ENCODE measurements around the gene FBLN1.

GRCh38 chr22:45529105-45529504, 26.4 kb downstream of the FBLN1 start:
- TF ChIP-seq CTCF (IDR thresholded peaks at IDR 0.05) = no peak
- no peak for TF ChIP-seq POLR2A (IDR thresholded peaks at IDR 0.05)
